GM21423 (cell line): Measurements from ENCODE around the gene NBEAL1.
"Not testable (repeated sequence)": the region's sequence is repeated elsewhere in the genome, so short reads cannot be mapped to it uniquely, and the experiment has no call there.

Source experiments
- ATAC-seq: cut with Tn5 transposase; IDR thresholded peaks from one replicate; pipeline ENCODE4 v1.9.1; 2021; ENCODE audit warnings: mild to moderate bottlenecking, moderate library complexity; ENCODE audit not compliant: unreplicated experiment

Gene NBEAL1

DNA sequence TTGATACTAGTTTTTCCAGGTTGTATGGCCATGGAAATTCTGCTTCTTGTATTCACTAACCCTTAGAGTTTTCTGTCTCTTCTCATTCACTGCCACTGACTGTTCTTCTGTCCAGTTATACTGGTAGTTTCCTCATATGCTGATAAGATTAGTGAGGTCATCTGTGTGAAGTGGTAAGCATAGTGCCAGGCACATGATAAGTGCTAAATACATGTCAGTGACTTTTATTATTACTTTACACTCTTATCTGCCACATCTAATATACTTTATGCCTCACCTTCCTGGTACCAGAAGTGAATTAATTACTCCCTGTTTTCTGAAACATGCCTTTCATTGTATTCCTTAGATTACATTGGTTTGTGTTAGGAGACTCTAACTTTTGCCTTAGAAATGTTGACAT is 91.3 kb downstream of the NBEAL1 start:
- ATAC-seq: no peak

DNA sequence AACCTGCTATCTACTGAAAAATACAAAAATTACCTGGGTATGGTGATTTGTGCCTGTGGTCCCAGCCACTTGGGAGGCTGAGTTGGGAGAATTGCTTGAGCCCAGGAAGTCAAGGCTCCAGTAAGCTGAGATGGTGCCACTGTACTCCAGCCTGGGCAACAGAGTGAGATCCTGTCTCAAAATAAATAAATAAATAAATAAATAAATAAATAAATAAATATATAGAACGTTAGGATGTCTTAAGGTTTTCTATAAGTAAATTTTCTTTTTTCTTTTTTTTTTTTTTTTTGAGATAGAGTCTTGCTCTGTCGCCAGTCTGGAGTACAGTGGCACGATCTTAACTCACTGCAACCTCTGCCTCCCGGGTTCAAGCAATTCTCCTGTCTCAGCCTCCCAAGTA is 95.8 kb downstream of the NBEAL1 start:
- ATAC-seq: not testable (repeated sequence)

DNA sequence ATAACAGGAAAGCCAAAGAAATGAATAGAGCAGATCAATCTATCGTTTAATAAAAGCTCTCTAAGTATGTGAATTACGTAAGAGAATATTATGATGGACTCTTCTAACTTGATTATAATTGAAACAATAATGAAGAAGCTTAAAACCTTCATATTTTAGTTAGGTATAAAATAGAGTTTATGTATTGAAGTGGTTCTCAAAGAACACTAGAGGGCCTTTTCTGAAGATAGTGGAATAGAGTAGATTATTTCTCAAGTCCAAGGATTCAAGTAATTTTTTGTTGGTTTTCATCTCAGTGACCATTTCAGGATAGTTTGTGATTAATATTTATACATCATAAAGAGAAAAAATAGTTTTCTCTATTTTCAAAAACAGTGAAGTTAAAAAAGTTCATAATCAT is 97.7 kb downstream of the NBEAL1 start:
- no peak for ATAC-seq

DNA sequence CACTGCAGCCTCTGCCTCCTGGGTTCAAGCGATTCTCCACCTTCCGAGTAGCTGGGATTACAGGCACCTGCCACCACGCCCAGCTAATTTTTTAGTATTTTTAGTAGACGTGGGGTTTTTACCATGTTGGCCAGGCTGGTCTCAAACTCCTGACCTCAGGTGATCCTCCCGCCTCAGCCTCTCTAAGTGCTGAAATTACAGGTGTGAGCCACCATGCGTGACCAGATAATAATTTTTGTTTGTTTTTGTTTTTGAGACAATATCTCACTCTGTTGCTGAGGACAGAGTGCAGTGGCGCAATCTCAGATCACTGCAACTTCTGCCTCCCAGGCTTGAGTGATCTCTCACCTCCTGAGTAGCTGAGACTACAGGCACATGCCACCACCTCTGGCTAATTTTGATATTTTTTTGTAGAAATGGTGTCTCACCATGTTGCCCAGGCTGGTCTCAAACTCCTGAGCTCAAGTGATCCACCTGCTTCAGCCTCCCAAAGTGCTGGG is 100.6 kb downstream of the NBEAL1 start:
- ATAC-seq: not testable (repeated sequence)

DNA sequence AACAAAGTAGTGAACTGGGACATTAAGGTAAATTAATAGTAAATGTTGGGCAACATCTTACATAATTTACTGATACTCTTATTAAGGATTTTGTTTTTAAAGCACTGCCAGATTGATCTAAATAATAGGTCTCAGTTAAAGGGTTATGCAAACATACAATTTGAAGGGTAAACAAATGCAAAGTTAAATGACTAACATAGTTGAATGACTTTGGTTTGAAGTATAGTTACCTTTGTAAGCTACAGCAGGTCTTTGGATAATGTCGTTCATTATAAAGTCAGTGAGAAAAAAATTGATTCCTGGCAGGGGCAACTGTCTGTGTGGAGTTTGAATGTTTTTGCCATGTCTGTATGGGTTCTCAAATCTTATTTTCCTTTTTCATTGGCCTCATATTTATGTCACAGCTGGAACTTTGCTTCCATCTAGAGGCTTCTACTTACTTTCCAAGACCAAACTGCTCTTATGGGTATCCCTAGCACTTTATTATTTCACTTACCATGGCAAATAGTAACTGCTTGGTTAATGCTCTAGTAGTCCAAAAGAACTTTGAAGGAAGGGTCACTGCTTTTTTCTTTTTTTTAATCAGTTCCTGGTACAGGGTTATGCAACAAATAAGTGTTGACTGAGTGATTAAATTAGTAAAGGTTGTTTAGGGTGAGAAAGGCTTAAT is 107.8 kb downstream of the NBEAL1 start:
- ATAC-seq: no peak

DNA sequence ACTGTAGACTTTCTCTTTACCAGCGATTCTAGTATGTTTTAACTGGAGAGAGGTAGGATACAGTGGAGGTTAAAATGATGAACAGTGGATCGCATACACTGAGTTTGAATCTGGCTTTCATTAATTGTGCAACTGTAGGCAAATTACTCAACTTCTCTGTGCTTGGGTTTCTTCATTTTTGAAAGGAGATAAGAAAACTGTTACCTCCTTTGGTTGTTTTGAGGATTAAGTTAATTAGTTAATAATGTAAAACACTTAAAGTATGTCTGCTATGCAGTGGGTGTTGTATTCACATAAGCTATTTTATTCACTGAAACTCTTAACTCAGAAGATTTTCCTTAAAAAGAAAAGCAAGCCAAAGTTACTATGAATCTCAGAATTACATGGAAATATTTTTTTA is 112.3 kb downstream of the NBEAL1 start:
- no peak for ATAC-seq

DNA sequence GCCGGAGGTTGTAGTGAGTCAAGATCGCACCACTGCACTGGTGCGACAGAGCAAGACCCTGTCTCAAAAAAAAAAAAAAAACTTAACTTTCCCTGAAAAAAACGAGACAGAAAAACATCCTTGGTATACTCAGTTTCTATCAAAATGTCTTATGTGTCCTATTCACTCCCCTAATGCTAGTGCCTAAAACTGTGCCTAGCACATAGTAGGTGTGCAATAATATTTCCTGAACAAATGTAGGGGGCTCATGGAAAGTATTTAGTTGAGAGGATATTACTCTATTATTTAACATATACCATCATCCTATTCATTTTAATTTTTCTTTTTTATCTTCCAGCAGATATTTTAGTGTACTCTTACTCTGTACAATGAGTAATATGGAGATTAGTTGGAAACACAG is 120.4 kb downstream of the NBEAL1 start:
- ATAC-seq: no peak

DNA sequence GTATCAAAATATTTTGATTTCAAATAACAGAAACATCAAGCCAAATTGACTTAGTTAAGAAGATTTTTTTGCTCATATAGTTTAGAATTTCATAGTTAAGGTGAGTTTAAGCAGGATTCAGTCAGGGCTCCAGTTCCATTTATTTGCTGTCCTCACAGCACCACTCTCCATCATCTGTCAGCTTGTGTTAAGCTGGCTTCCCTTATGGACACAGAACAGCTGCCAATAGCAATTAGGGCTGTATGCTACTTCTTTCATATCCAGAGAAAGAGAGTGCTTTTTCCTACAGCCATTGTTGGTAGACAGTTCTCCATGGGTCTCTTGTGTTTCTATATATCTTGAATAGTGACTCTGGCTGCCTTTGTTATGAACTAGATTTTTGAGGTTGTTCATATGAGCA is 128.7 kb downstream of the NBEAL1 start:
- ATAC-seq: no peak

DNA sequence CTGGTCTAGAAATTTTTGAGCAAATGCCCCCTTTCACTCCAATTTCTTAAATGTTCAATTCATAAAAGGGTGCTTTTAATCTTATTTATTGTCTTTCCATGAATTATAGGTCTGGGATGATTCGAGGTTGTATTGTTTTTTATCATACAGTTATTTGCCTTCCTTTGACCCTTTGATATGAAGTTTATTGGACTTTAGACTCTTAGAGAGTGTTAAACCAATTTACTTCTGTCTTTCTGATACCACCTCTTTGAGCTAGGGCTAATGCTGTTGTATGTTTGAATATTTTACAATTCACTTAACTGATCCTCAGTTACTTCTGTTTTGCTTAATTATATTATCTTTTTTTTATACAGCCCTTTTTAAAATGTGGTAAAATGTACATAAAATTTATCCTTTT is 134.5 kb downstream of the NBEAL1 start:
- ATAC-seq: no peak

DNA sequence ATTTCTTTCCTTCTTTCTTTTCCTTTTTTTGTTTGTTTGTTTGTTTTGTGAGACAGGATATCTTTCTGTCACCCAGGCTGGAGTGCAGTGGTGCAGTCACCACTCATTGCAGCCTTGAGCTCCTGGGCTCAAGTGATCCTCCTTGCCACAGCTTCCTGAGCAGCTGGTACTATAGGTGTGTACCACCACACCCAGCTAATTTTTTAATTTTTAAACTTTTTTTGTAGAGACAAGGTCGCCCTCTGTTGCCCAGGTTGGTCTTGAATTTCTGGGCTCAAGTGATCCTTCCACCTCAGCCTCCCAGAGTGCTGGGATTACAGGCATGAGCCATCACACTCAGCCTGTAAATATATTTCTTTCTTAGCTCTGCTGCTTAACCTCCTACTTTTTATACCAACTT is 140.7 kb downstream of the NBEAL1 start:
- ATAC-seq: no peak

DNA sequence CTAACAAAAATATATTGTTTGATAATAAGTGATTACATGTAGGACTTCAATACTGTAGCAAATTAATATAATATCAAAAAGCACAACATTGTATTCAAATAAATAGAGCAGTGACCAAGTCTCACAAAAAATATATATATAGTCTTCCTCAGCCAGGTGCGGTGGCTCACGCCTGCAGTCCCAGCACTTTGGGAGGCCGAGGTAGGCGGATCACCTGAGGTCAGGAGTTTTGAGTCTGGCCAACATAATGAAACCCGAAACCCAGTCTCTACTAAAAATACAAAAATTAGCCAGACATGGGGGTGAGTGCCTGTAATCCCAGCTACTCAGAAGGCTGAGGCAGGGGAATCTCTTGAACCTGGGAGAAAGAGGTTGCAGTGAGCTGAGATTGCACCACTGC is 148.0 kb downstream of the NBEAL1 start:
- not testable (repeated sequence) for ATAC-seq

DNA sequence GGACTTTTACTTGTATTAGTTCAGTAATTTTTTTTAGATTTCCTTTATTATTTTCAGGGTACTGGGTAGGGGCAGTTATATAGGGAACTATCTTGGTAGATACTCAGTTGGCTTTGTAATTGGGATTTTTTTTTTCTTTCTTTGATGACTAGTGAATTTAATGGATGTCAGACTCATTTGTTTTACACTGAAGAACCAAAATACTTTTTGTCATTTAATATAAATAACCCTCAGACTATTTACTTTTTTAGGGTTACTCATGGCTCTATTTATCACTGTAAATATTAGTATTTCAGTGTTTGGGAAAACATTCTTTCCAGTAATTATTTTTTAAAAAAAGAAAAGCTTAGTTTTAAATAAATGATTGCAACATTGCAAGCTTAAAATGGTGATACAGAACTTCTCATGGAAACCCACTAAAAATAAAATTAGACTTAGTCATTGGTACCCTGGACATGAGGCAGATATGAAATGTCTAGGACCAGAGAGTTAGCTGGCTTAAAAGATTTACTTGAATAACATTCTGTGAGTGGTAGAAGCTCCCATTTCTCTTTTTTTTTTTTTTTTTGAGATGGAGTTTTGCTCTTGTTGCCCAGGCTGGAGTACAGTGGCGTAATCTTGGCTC is 149.7 kb downstream of the NBEAL1 start:
- no peak for ATAC-seq

DNA sequence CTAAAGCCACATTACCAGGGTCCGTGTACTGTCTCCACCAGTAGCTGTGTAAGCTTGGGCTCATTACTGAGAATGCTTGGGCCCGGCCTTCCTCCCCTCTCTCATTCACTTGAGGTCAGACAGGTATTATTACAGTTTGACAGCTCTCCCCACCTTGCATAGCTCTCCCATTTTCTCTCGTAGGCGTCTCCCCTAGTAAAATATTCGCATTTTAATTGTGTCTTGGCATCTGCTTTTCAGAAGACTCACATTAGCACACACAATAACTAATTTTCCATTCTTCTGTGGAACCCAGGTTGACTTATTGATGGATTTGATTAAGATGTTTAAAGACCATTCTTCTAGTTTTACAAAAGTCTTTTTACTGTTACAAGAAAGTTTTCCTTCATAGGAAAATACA is 153.1 kb downstream of the NBEAL1 start:
- no peak for ATAC-seq

DNA sequence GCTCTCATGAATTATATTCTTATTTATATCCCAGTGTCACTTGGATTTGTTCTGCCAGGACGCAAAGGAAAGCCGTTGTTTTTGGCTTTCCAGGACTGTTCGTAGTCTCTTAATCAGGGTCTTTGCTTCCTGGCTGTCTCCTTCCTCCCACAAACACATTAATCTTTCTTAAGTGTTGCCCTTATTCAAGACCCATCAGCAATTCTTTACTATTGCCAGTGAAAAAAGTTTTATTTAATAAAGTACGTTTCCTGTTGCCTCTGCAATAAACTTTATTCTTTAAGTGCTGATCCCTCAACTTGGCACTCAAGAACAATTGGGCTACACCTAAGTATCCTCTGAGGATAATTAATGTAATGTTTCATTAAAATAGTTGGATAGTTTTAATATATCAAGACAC is 155.8 kb downstream of the NBEAL1 start:
- ATAC-seq: no peak

DNA sequence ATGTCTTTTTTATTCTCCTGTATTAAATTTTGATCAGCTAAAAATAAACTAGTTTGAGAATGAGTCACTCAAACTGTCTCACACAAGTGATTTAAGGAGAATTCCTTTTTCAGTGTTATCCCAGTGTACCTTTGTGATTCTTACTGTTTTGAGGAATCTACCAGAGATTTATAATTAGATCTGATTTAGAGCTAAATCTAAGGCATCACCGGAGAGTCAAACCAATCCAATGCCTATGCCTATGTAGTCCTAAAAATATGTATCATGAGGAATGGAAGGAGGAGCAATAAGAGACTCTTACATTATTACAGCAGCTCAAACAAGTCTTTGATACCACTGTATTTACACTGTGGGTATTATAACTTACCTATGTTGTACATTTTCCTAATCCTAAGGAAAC is 160.7 kb downstream of the NBEAL1 start:
- ATAC-seq: no peak

DNA sequence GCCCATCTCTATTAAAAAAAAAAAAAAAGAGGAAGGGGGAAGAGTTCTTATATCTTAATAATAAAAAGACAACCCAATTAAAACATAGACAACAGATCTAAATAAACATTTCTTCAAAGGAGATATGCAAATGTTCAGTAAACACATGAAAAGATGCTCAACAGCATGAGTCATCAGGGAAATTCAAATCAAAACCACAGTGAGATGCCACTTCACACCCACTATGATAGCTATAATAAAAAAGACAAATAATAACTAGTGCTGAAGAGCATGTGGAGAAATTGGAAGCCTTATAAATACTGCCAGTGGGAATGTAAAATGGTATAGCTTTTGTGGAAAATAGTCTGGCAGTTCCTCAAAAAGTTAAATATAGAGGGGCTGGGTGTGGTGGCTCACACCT is 162.7 kb downstream of the NBEAL1 start:
- no peak for ATAC-seq

DNA sequence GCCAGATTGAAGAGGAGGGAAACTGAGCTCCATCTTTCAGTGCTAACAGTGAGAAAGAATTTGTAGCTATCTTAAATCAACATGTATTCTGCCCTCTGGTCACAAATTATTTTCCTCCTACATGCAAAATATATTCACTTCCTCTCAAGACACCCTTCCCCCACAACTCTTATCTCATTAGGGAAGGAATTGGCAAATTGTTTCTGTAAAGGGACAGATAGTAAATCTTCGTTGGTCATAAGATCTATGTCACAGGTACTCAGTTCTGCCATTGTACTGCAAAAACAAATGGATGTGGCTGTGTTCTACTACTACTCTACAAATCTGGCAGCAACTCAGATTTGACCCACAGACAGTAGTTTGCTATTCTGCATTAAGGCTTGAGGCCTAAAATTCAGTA is 171.2 kb downstream of the NBEAL1 start:
- ATAC-seq: no peak

DNA sequence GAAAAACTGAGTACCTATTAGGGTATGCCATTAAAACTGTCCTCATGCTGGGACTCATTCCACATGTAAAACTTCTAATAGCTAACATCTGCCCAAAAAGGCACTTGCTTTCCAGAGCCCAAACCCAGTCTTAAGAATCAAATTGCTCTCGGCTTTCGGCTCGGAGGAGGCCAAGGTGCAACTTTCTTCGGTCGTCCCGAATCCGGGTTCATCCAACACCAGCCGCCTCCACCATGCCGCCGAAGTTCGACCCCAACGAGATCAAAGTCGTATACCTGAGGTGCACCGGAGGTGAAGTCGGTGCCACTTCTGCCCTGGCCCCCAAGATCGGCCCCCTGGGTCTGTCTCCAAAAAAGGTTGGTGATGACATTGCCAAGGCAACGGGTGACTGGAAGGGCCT is 175.9 kb downstream of the NBEAL1 start:
- not testable (repeated sequence) for ATAC-seq

DNA sequence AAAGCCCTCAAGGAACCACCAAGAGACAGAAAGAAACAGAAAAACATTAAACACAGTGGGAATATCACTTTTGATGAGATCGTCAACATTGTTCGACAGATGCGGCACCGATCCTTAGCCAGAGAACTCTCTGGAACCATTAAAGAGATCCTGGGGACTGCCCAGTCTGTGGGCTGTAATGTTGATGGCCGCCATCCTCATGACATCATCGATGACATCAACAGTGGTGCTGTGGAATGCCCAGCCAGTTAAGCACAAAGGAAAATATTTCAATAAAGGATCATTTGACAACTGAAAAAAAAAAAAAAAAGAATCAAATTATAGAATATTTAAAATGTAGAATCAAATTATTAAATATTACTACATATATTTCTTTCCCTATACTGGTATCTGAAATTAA is 176.4 kb downstream of the NBEAL1 start:
- ATAC-seq: not testable (repeated sequence)

DNA sequence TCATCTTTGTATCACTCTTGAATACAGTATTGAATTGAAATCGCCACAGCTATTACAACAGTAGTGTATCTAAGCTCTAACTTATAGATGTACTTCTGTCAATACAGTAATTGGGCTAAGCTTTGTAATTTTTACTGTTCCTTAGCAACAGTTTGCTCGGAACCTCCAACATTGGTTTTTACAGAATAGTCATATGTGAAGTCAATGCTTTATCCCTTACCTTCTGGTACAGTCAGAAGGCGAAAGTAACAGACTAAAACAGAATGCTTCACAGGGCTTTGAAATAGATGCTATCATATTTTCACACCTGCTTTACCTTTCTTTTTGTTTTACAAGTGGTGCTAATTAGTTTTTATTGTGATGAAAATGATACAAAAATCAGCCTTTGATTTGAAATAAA is 177.3 kb downstream of the NBEAL1 start:
- no peak for ATAC-seq

DNA sequence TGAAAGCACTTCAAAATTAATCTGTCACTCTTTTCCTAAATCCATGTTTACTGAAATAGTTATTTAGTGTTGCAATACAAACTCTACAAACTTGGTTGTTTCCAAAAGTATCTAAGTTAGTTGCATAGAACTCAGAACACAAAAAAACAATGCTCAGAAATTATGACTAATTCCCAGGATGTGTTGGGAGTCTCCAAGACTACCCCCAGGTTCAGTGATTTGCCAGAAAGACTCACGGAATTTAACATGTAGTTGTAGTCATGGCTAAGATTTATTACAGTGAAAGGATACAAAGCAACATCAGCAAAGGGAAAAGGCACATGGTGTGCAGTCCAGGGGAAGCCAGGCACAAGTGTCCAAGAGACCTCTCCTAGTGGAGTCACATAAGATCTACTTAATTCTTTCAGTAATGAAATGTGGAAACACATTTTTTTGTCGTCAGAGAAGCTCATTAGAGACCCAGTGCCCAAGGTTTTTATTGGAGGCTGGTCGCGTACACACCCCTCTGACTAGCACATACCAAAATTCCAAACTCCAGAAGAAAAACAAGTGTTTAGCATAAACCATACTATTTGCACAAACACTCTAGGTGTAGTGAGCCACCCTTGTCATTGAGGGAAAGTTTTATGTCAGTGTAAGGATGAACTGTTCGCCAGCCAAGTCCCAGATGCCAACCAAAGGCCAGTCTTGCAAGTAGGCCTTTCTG is 180.8 kb downstream of the NBEAL1 start:
- ATAC-seq: no peak

DNA sequence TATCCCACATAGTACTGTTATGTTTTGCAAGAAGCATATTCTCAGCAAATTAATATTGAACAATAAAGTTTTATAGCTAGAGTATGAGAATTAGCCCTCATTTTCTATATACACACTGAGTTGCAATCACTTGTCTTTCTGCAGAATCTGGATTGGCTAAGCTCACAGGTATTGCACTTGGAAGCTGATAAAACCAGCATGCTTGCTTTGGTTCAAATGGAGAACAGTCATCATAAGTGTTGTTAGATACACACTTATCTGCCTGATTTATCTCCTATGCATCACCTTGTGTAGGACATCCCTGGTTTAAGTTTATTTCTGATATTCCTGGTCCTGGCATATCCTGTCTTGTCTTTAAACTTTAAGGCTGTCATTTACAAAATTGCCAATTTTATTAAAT is 186.2 kb downstream of the NBEAL1 start:
- ATAC-seq: no peak
